Neuronal stem cell (in vitro differentiated cells): ENCODE results near the gene SP100.

Source experiments
- DNase-seq: peaks from one replicate; pipeline ENCODE4 v3.0.0-alpha.2; 2013; ENCODE audit warnings: low spot score
- H2AFZ ChIP-seq: one replicate; pipeline ENCODE4 v1.6.1; 2013; ENCODE audit warnings: mild to moderate bottlenecking, low read length, inconsistent platforms
- H2AK5ac ChIP-seq: 2 replicates; pipeline ENCODE4 v1.6.1; 2013; ENCODE audit warnings: low read depth, mild to moderate bottlenecking, inconsistent platforms, low read length, moderate library complexity, mixed read lengths
- H2BK120ac ChIP-seq: 2 replicates; pipeline ENCODE4 v1.6.1; 2013; ENCODE audit warnings: low read depth, mild to moderate bottlenecking, inconsistent platforms, low read length, moderate library complexity, mixed read lengths
- H2BK12ac ChIP-seq: one replicate; pipeline ENCODE4 v1.6.1; 2013; ENCODE audit warnings: low read length, inconsistent platforms
- H2BK15ac ChIP-seq: 2 replicates; pipeline ENCODE4 v1.6.1; 2013; ENCODE audit warnings: mild to moderate bottlenecking, low read length, inconsistent platforms, mixed read lengths
- H2BK5ac ChIP-seq: one replicate; pipeline ENCODE4 v1.6.1; 2013; ENCODE audit warnings: inconsistent platforms, mild to moderate bottlenecking, low read length, moderate library complexity
- H3K14ac ChIP-seq: one replicate; pipeline ENCODE4 v1.6.1; 2013; ENCODE audit warnings: low read length, inconsistent platforms
- H3K18ac ChIP-seq: 2 replicates; pipeline ENCODE4 v1.6.1; 2013; ENCODE audit warnings: low read length, inconsistent platforms
- H3K23ac ChIP-seq: 2 replicates; pipeline ENCODE4 v1.6.1; 2013; ENCODE audit warnings: low read depth, mild to moderate bottlenecking, mixed read lengths, low read length, inconsistent platforms; ENCODE audit not compliant: poor library complexity
- H3K27ac ChIP-seq: replicated peaks from 3 replicates; pipeline ENCODE4 v1.5.1; 2013; ENCODE audit warnings: low read length, inconsistent platforms
- H3K27me3 ChIP-seq, 3 experiments: 2 replicates each; pipeline ENCODE4 v1.6.1; 2013; ENCODE audit warnings: low read length in 3 of 3, mild to moderate bottlenecking in 2 of 3, inconsistent platforms in 1 of 3, low read depth in 1 of 3, mixed read lengths in 1 of 3, moderate library complexity in 1 of 3; ENCODE audit not compliant: control insufficient read depth in 3 of 3, insufficient read depth in 3 of 3
- H3K36me3 ChIP-seq, 2 donors: replicated peaks in 1 of 2; 2 replicates each; pipeline ENCODE4 v1.6.1; 2013; ENCODE audit warnings: low read length in 2 of 2; ENCODE audit not compliant: control insufficient read depth in 2 of 2, insufficient read depth in 2 of 2
- H3K4ac ChIP-seq: 2 replicates; pipeline ENCODE4 v1.6.1; 2013; ENCODE audit warnings: inconsistent platforms, mild to moderate bottlenecking, low read length, moderate library complexity
- H3K4me1 ChIP-seq, 2 donors: 1 replicate in 1 of 2; 2 replicates in 1 of 2; pipeline ENCODE4 v1.6.1; 2013; ENCODE audit warnings: low read length in 2 of 2, low read depth in 1 of 2; ENCODE audit not compliant: control insufficient read depth in 2 of 2, insufficient read depth in 1 of 2
- H3K4me2 ChIP-seq: one replicate; pipeline ENCODE4 v1.6.1; 2013; ENCODE audit warnings: mild to moderate bottlenecking, low read length, inconsistent platforms; ENCODE audit not compliant: insufficient read depth, poor library complexity, severe bottlenecking
- H3K4me3 ChIP-seq, 2 donors: 2 replicates each; pipeline ENCODE4 v1.5.1; 2013; ENCODE audit warnings: low read length in 2 of 2, mild to moderate bottlenecking in 2 of 2, inconsistent platforms in 1 of 2, moderate library complexity in 1 of 2
- H3K79me1 ChIP-seq: one replicate; pipeline ENCODE4 v1.6.1; 2013; ENCODE audit warnings: low read depth, mild to moderate bottlenecking, inconsistent platforms, low read length, moderate library complexity
- H3K9ac ChIP-seq: one replicate; pipeline ENCODE4 v1.6.1; 2013; ENCODE audit warnings: mild to moderate bottlenecking, low read depth, low read length, inconsistent platforms; ENCODE audit not compliant: poor library complexity
- H3K9me3 ChIP-seq, 2 donors: replicated peaks in 1 of 2; 2 replicates each; pipeline versions ENCODE3 to v1.6.1; 2013; ENCODE audit warnings: low read length in 2 of 2, mild to moderate bottlenecking in 2 of 2, inconsistent platforms in 1 of 2, low read depth in 1 of 2, mixed read lengths in 1 of 2, moderate library complexity in 1 of 2; ENCODE audit not compliant: control insufficient read depth in 2 of 2, insufficient read depth in 1 of 2
- H4K8ac ChIP-seq: one replicate; pipeline ENCODE4 v1.6.1; 2013; ENCODE audit warnings: low read depth, mild to moderate bottlenecking, inconsistent platforms, low read length, moderate library complexity
- H4K91ac ChIP-seq: one replicate; pipeline ENCODE4 v1.6.1; 2013; ENCODE audit warnings: low read length, low read depth, mild to moderate bottlenecking, inconsistent platforms; ENCODE audit not compliant: poor library complexity
- WGBS, 2 donors: extraction: QIAGEN DNeasy Blood & Tissue Kit; methylation state at CpG; one replicate each; pipeline ENCODE4 v1.1.7; 2013; ENCODE audit warnings: missing lambda C conversion rate in 2 of 2, mixed read lengths in 1 of 2; ENCODE audit not compliant: insufficient read length in 2 of 2, insufficient replicate concordance in 1 of 2; ENCODE audit errors: extremely low coverage in 2 of 2; 5-methylcytosine and 5-hydroxymethylcytosine counted together

SP100 gene

GRCh38 chr2:230472621-230473018, 56.6 kb downstream of the SP100 start:
- Histone ChIP-seq H3K4ac (no peak overlapping the region), H2AK5ac (no peak overlapping the region), H4K8ac (no peak overlapping the region), H3K27me3 (no peaks in the 10 kb centered on the region), H3K27ac (no peak overlapping the region), H3K18ac (no peak overlapping the region), H2BK120ac (no peak overlapping the region), H2BK15ac (no peak overlapping the region), H3K4me1 (peaks cover 0 to 1% of the 10 kb centered on the region in 2 donors), H2AFZ (no peak overlapping the region), H3K14ac (no peak overlapping the region), H3K9ac (no peak overlapping the region), H3K9me3 (no peaks in the 10 kb centered on the region), H3K23ac (no peak overlapping the region), H2BK5ac (no peak overlapping the region), H3K4me2 (no peak overlapping the region), H3K4me3 (no peak overlapping the region), H3K79me1 (no peaks in the 10 kb centered on the region), H4K91ac (no peak overlapping the region), H2BK12ac (no peak overlapping the region), H3K36me3 (no peaks in the 10 kb centered on the region)
- DNase-seq = no peak

- Histone ChIP-seq H2BK15ac (no peak overlapping the region), H3K9ac (no peak overlapping the region), H3K14ac (no peak overlapping the region), H3K4ac (no peak overlapping the region), H2BK12ac (no peak overlapping the region), H4K91ac (no peak overlapping the region), H3K27me3 (no peaks in the 10 kb centered on the region), H2AK5ac (no peak overlapping the region), H2BK5ac (no peak overlapping the region), H3K27ac (no peak overlapping the region), H3K36me3 (no peaks in the 10 kb centered on the region), H2AFZ (no peak overlapping the region), H4K8ac (no peak overlapping the region), H3K4me3 (no peak overlapping the region), H3K18ac (no peak overlapping the region), H3K4me2 (no peak overlapping the region), H3K23ac (no peak overlapping the region), H3K4me1 (peaks cover 0 to 1% of the 10 kb centered on the region in 2 donors), H3K9me3 (no peaks in the 10 kb centered on the region), H3K79me1 (no peaks in the 10 kb centered on the region), H2BK120ac (no peak overlapping the region)
- WGBS, 2 donors = no CpG with 5 or more reads among the region's 3 CpGs
- DNase-seq = no peak
Observed at GRCh38 chr2:230473378-230473777, 57.4 kb downstream of the SP100 start.

DNA sequence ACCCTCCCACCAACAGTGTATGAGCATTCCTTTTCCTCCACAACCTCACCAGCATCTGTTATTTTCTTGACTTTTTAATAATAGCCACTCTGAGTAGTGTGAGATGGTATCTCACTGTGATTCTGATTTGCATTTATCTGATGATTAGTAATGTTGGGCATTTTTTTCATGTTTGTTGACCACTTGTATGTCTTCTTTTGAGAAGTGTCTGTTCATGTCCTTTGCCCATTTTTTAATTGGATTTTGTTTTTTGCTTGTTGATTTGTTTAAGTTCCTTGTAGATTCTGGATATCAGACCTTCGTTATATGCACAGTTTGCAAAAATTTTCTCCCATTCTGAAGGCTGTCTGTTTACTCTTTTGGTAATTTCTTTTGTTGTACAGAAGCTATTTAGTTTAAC, 59.1 kb downstream of the SP100 start:
- Histone ChIP-seq H2BK5ac (no peak overlapping the region), H2BK120ac (no peak overlapping the region), H3K4ac (no peak overlapping the region), H3K4me3 (no peak overlapping the region), H3K9ac (no peak overlapping the region), H3K36me3 (no peaks in the 10 kb centered on the region), H3K27me3 (no peaks in the 10 kb centered on the region), H2AFZ (no peak overlapping the region), H3K9me3 (no peaks in the 10 kb centered on the region), H3K18ac (no peak overlapping the region), H2BK15ac (no peak overlapping the region), H3K23ac (no peak overlapping the region), H3K4me2 (no peak overlapping the region), H4K91ac (no peak overlapping the region), H3K79me1 (no peaks in the 10 kb centered on the region), H2BK12ac (no peak overlapping the region), H3K14ac (no peak overlapping the region), H3K27ac (no peak overlapping the region), H2AK5ac (no peak overlapping the region), H3K4me1 (peaks cover 0 to 1% of the 10 kb centered on the region in 2 donors), H4K8ac (no peak overlapping the region)
- no peak for DNase-seq
- no CpG with 5 or more reads among the region's 1 CpG for WGBS, 2 donors

DNA sequence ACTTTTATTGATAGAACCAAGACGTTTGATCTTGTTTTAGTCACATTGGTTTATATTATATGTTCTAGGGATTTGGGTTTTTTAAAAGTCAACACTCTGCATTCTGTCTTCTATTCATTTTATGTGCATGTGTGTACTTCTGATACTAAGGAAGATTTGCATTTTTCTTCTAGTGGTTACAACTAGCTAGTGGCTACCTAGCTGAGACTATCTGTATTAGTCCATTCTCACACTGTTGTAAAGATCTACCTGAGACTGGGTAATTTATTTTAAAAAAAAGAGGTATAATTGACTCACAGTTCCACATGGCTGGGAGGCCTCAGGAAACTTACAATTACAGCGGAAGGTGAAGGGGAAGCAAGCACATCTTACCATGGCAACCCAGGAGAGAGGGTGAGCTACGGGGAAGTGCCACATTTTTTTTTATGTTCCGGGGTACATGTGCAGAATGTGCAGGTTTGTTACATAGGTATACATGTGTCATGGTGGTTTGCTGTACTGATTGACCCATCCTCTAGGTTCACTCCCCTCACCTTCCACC, 69.9 kb downstream of the SP100 start:
- no peak overlapping the region for H4K8ac ChIP-seq
- DNase-seq = no peak
- no peak overlapping the region for H3K18ac ChIP-seq
- no peaks in the 10 kb centered on the region for H3K4me1 ChIP-seq
- H3K23ac ChIP-seq = no peak overlapping the region
- H2AK5ac ChIP-seq = no peak overlapping the region
- H3K4me2 ChIP-seq = no peak overlapping the region
- no peak overlapping the region for H4K91ac ChIP-seq
- H2AFZ ChIP-seq = no peak overlapping the region
- H3K79me1 ChIP-seq = no peaks in the 10 kb centered on the region
- no peak overlapping the region for H2BK120ac ChIP-seq
- H3K9ac ChIP-seq = no peak overlapping the region
- H3K27ac ChIP-seq = no peak overlapping the region
- peaks cover 0 to 2% of the 10 kb centered on the region in 2 donors for H3K9me3 ChIP-seq
- H2BK15ac ChIP-seq = no peak overlapping the region
- H3K4ac ChIP-seq = no peak overlapping the region
- H2BK12ac ChIP-seq = no peak overlapping the region
- no peak overlapping the region for H2BK5ac ChIP-seq
- no CpG with 5 or more reads among the region's 4 CpGs for WGBS, 2 donors
- no peaks in the 10 kb centered on the region for H3K27me3 ChIP-seq
- no peak overlapping the region for H3K14ac ChIP-seq
- no peak overlapping the region for H3K4me3 ChIP-seq
- no peaks in the 10 kb centered on the region for H3K36me3 ChIP-seq
